COLO829 (cell line): ENCODE data around the gene RNF144A.
A peak's percentile ranks its signal among the peaks of the same experiment; 100 is the strongest.
"Not testable (repeated sequence)": the region's sequence is repeated elsewhere in the genome, so short reads cannot be mapped to it uniquely, and the experiment has no call there.

ENCODE experiments used
- DNase-seq: peaks from one replicate; pipeline ENCODE4 v3.0.0; 2012; ENCODE audit warnings: low spot score

Gene RNF144A

GRCh38 chr2:6929196-6929819 lies 12.1 kb downstream of the RNF144A start:
- no peak for DNase-seq

- DNase-seq = no peak
Measured at GRCh38 chr2:6930923-6931647, 13.9 kb downstream of the RNF144A start.

GRCh38 chr2:6931753-6932152 lies 14.5 kb downstream of the RNF144A start:
- DNase-seq = no peak

GRCh38 chr2:6932206-6932605 lies 15.0 kb downstream of the RNF144A start:
- DNase-seq = no peak

DNA sequence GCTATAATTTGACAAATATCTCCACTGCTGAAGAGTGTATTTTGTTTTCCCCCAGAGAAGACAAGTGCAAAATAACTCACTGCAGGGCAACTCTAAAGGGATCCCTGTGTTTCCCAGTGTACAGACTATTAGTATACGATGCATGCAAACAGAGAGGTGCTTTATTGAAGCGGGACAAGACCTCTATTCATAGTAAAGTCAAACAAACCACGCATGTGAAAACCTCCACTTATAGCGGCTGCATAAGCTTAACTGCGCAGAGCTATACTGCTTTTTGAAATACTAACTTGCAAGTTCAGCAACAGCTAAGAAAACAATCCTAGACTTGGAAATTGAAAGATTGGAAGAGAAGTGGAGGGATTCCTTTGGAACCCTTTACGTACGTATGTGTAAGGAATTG lies 15.6 kb downstream of the RNF144A start:
- DNase-seq = peak; percentile 81

DNA sequence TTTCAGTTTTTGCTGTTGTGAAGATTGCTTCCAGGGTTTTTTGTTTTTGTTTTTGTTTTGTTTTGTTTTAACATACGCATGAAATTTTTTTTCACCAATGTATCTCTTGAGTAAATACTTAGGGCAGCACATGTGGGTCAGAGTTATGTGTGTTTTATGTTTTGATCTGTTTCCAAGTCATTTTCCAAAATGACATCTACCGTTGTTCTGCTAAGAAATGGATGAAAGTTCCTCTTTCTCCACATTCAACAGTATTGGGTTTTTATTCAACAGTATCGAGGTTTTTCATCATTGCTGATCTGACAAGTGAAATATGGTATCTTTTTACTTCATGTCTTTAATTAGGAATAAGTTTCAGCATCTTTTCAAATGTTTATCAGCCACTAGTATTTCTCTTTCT lies 16.7 kb downstream of the RNF144A start:
- no peak for DNase-seq

DNA sequence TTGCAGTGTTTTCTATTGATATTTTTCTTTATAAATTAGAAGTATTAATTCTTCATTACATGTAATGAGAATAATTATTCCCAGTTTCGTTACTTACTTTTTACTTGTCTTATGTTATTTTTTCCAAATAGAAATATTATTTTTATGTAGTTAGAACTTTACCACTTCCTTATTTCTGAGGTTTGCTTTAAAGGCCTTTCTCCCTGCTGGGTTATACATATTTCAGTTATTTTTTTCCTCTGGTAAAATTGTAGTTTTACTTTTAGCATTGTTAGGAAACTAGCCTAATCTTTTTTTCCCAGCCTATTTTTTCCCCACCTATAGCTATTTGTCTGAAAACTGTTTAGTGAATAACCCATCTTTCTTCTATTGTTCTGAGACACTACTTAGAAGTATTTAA lies 17.1 kb downstream of the RNF144A start:
- no peak for DNase-seq

GRCh38 chr2:6934758-6935651 lies 17.8 kb downstream of the RNF144A start:
- DNase-seq = no peak

GRCh38 chr2:6935652-6936020 lies 18.4 kb downstream of the RNF144A start:
- not testable (repeated sequence) for DNase-seq

DNA sequence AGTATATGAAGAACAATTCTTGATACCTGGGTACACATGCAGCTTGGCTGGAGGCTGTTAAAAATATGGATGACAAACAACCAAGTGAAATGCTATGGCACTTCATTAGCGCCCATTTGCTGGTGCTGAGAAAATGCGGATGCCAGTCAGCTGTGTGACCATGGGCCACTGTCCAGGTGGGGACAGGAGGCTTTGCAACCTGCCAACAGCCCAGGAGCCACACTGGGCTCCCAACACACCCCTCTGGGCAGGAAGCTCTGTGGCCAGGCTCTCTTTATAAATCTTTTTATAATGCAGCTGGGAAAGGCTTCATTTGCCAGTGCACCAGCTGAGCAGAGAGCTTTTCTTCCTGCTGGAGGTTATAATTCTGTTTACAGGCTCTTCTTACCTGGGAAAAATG lies 19.9 kb downstream of the RNF144A start:
- no peak for DNase-seq

DNA sequence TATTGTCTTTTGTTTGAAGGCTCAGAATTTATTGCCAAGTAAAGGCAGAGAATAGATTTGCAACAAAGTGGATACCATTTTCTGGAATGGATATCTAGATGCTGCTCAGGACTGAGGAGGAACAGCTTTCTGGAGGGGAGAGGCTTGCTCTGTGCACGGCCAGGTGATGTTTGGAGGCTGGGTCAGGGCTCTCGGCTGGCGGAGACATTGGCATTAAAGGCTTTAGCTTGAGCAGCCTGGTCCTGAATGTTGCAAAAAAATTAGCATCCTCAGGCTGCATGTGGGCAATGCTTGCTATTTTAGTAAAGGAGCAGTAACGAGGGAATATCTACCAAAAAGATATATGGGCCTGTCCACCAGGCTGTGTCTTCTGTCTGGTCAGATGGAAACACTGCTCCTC lies 20.4 kb downstream of the RNF144A start:
- DNase-seq = no peak

DNA sequence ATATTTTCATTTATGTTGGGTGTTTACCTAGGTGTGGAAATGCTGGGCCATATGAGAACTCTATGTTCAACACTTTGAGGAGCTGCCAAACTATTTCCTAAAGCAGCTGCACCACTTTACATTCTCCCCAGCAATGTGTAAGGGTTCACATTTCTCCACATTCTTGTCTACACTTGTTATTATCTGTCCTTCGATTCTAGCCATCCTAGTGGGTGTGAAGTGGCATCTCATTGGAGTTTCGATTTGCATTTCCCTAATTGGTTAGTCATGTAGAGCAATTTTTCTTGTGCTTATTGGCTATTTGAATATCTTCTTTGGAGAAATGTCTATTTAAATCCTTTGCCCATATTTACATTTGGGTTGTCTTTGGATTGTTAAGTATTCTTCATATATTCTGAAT lies 21.9 kb downstream of the RNF144A start:
- DNase-seq = no peak

DNA sequence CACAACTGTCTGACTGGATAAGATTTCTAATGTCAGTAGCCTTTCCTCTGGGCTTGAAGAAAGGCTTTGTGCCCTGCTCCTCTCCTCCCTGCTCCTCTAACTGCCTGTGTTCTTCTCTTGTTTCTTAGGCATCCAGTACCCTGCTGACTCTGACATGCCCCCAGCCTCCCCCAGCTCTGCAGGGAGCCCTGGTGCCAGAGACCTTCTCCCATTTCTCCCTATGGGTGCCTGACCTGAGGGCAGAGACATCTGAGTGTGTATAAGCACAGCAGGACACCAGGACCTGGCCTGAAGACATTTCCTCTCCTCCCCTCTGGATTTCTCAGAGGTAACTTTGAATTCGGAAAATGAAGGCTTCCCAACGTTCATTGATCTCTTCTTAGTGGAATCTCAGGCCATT lies 23.6 kb downstream of the RNF144A start:
- DNase-seq = no peak

DNA sequence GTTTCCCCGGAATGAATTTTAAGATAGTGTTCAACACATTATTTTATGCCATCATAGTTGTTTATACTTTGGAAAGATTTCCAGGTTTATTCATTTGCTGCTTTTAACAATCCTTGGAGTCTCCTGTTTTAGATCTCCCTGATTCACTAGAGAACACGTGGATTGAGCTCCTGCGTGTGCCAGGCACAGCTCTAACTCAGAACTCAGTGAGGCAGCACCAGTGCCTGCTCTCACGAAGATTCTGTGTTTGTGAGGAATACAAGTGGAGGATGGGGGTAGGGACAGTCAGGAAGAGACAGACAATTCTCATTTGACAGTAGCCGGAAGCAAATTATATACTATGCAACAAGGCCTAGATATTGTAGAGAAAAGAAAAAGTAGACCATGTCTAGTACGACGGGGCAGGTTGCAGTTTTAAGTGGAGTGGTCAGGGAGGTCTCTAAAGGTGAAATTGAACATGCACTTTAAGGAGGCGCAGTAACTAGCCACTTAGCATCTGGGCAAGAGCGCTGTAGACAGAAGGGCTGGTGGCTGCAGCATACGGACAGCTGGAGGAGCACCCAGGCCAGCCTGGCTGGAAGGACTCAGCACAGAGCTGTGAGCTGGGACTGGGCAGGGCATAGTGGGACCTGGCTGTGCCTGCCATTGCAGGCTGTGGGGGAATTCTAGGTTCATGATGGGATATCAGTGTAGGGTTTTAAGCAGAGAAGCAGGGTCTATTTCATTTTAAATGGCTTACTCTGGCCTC lies 24.3 kb downstream of the RNF144A start:
- DNase-seq = no peak

GRCh38 chr2:6942848-6943247 lies 25.6 kb downstream of the RNF144A start:
- no peak for DNase-seq

DNA sequence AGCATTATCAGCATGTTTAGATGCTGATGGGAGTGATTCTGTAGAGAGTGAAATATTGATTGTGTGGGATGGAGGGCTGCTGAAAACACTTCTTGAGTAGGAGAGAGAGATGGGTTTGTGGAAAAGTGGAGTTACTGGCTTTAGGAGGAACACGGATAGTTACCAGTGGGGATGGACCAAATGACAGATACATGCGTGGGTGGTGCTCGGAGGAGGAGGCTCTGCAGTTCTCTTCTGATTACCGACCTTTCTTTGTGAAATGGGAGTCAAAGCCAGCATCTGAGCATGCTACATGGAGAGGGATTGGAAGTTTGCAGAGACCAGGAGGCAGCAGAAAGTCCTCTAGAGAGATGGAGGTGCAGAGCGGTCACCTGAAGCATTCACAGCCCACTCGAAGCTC lies 26.3 kb downstream of the RNF144A start:
- DNase-seq = no peak

DNA sequence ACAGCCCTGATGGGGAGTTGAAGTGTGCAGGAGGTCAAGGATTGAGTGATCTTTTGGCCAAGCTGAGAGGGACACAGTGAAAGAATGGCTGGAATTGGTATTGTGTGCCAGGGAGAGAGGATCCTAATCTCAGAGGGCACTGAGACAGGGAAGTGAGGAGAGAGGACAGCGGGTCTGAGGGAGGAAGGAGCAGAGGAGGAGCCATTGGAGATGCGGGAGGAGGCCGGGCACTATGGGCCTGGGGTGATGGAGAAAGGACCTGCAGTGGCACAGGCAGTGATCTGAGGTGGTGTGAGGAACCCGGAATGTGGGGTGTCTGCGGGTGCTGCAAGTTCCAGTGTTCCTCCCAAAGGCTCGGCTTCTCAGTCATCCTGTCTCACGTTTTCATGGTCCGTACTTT lies 26.8 kb downstream of the RNF144A start:
- DNase-seq = no peak

- DNase-seq = no peak
Measured at GRCh38 chr2:6944555-6944954, 27.3 kb downstream of the RNF144A start.

- DNase-seq = no peak
Measured at GRCh38 chr2:6945087-6945813, 28.0 kb downstream of the RNF144A start.

- DNase-seq = no peak
Measured at GRCh38 chr2:6945821-6946220, 28.6 kb downstream of the RNF144A start.

DNA sequence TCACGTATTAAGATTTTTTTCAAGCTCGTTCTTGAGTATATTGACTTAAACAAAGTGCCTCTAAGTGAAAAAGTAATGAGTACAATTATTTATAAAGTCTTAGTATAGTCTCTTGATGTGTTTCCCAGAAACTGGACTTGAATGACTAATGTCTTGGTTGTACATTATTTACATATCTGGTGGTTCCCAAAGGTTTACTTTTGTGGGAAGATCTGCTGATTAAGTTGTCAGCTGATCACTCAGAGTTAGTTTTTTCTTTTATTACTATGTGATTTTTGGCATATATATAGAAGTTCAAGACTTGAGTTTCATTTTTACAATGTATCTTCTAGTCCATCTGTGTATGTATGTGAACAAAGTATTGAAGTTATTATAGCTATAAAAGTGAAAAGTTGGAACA lies 29.5 kb downstream of the RNF144A start:
- DNase-seq = peak; percentile 88
